Muscle layer of colon (tissue), 2 donors: ENCODE results near the gene ATP5PD.
"Not testable (repeated sequence)": the region's sequence is repeated elsewhere in the genome, so short reads cannot be mapped to it uniquely, and the experiment has no call there.

Source experiments
- H3K27ac ChIP-seq: one replicate; pipeline ENCODE4 v1.7.0; 2013; ENCODE audit warnings: low read depth, mild to moderate bottlenecking, low read length, moderate library complexity
- H3K27me3 ChIP-seq, 2 donors: one replicate each; pipeline ENCODE4 v1.7.0; 2013; ENCODE audit warnings: low read length in 2 of 2, mild to moderate bottlenecking in 2 of 2; ENCODE audit not compliant: insufficient read depth in 2 of 2, control insufficient read depth in 1 of 2
- H3K36me3 ChIP-seq: one replicate; pipeline ENCODE4 v1.7.0; 2013; ENCODE audit warnings: mild to moderate bottlenecking, low read length; ENCODE audit not compliant: insufficient read depth
- H3K4me1 ChIP-seq: one replicate; pipeline ENCODE4 v1.7.0; 2013; ENCODE audit warnings: mild to moderate bottlenecking, low read length; ENCODE audit not compliant: insufficient read depth
- H3K4me3 ChIP-seq, 2 donors: one replicate each; pipeline ENCODE4 v1.7.0; 2013; ENCODE audit warnings: low read length in 2 of 2, low read depth in 1 of 2, mild to moderate bottlenecking in 1 of 2, moderate library complexity in 1 of 2
- H3K9ac ChIP-seq: one replicate; pipeline ENCODE4 v1.7.0; 2013; ENCODE audit warnings: low read length
- H3K9me3 ChIP-seq: one replicate; pipeline ENCODE4 v1.7.0; 2013; ENCODE audit warnings: mild to moderate bottlenecking, low read length
- donor health status: abdominal sarcoma.
- donor health status: Adenocarcinoma of cecum.

ATP5PD gene

DNA sequence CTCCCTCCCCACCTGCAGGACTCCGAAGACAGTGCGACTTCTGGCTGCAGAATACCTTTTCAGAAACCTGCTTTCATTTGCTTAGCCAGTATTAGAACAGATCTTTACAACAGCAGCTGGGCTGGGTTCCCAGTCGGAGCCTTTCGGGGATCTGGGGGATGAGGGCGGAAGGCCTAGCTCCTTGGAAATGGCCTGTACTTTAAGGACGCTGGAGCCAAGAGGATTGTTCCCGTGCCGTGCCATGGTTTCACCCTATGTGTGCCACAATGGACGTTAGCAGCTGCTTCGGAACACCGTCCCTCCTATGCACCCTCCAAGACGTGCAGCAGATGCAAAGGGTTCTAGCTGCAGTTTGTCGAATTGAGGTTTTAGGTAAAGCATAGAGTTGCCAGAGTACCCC, 16.4 kb upstream of the ATP5PD start:
- Histone ChIP-seq H3K27me3 (no peaks in the 10 kb centered on the region), H3K9ac (no peak overlapping the region), H3K36me3 (peaks cover 48% of the 10 kb centered on the region), H3K9me3 (no peaks in the 10 kb centered on the region), H3K4me1 (peaks cover 13% of the 10 kb centered on the region), H3K4me3 (no peak overlapping the region), H3K27ac (no peak overlapping the region)

DNA sequence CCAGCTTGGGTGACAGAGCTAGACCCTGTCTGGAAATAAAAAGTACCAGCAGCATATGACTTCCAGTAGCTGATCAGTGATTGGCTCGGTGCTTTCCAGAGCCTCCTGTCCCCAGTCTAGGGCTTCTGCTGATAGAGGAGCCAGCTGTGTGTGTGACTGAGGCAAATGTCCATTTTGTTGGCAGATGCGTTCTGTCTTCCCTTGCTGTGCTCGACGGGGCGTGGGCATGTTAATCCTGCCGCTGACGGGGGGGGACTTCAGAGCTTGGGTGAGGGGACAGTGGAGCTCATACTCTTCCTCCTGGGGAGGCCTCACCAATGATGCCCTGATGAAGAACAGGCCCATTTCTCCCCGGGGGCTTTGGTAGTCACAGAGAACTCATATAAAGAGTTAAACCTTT, 14.8 kb upstream of the ATP5PD start:
- H3K4me3 ChIP-seq: no peak overlapping the region
- H3K36me3 ChIP-seq: peaks cover 48% of the 10 kb centered on the region
- H3K9me3 ChIP-seq: no peaks in the 10 kb centered on the region
- no peak overlapping the region for H3K27ac ChIP-seq
- H3K27me3 ChIP-seq: no peaks in the 10 kb centered on the region
- H3K4me1 ChIP-seq: peaks cover 13% of the 10 kb centered on the region
- H3K9ac ChIP-seq: no peak overlapping the region

- H3K4me3 ChIP-seq: no peak overlapping the region
- H3K9me3 ChIP-seq: no peaks in the 10 kb centered on the region
- H3K9ac ChIP-seq: no peak overlapping the region
- peaks cover 13% of the 10 kb centered on the region for H3K4me1 ChIP-seq
- peaks cover 48% of the 10 kb centered on the region for H3K36me3 ChIP-seq
- no peak overlapping the region for H3K27ac ChIP-seq
- no peaks in the 10 kb centered on the region for H3K27me3 ChIP-seq
Observed at GRCh38 chr17:75061055-75061438, 14.3 kb upstream of the ATP5PD start.

GRCh38 chr17:75060434-75061054, 13.8 kb upstream of the ATP5PD start:
- Histone ChIP-seq H3K36me3 (peaks cover 48% of the 10 kb centered on the region), H3K9ac (no peak overlapping the region), H3K27ac (peak overlapping the region; percentile 46), H3K4me3 (no peak overlapping the region), H3K27me3 (no peaks in the 10 kb centered on the region), H3K4me1 (peaks cover 13% of the 10 kb centered on the region), H3K9me3 (no peaks in the 10 kb centered on the region)

DNA sequence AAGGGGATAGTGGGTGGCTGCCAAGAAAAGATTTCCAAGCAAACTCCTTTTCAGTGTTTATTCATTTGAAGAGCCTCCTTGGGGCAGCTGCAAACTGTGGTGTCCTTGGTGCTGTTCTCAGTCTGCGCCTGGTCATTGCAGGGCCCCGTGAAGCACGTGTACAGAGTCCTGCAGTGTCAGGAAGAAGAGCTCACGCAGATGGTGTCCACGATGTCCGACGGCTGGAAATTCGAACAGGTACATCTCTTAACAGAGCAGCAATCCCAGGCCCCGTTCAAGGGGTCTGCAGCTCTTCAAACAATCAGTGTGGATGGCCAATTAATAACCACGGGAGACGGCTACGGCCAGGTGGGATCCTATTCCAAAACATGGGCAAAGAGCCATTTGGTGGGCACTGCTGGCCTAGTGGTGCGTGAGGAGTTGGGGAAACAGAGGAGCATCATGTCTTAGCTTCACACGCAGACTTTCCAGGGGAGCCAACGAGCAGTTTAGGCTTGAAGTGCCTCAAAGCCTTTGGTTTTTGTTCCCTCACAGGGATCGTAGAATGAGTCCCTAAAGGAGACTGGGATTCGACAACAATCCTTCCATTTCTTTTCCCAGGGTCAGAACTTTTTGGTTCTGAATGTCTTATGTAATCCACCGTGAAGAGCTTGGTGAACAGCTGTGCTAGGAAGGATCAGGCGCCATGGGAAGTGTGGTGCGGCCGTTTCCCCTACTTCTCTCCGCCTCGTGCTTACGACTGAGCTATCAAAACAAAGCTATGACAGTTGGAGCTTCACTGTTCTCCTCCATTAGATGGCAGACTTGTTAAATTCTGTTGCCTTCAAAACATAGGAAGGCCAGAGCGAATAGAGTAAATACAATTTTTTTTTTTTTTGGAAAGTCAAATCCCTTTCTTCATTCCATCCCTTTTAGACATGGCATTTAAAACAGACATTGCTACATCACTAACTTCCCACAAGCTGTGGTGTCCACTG, 12.9 kb upstream of the ATP5PD start:
- H3K27ac ChIP-seq: peak overlapping the region; percentile 2
- no peaks in the 10 kb centered on the region for H3K9me3 ChIP-seq
- H3K4me3 ChIP-seq: no peak overlapping the region
- no peaks in the 10 kb centered on the region for H3K27me3 ChIP-seq
- peaks cover 40% of the 10 kb centered on the region for H3K36me3 ChIP-seq
- peak overlapping the region; percentile 30 for H3K9ac ChIP-seq
- peaks cover 13% of the 10 kb centered on the region for H3K4me1 ChIP-seq

DNA sequence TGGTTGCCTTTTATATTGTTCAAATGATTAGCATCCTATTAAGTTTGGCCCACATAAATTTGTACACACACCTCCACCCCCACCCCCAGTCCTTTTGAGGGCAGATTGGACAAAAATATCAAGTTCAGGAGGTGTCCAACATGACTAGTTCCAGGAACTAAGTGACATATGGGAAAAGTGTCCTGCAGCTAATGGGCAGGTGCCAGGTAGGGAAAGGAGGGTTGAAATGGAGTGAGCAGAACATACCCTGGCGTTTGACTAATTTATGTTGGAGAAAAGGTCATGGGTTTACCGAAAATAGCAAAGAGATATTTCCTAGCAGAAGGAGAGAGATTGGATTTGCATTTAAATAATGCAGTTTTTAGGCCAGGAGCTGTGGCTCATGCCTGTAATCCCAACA, 5.2 kb upstream of the ATP5PD start:
- H3K4me3 ChIP-seq: no peak overlapping the region
- peaks cover 16% of the 10 kb centered on the region for H3K4me1 ChIP-seq
- H3K36me3 ChIP-seq: peaks cover 12% of the 10 kb centered on the region
- H3K27me3 ChIP-seq: no peaks in the 10 kb centered on the region
- H3K9me3 ChIP-seq: no peaks in the 10 kb centered on the region
- H3K9ac ChIP-seq: no peak overlapping the region
- no peak overlapping the region for H3K27ac ChIP-seq

GRCh38 chr17:75049706-75050105, 2.9 kb upstream of the ATP5PD start:
- H3K27ac ChIP-seq: no peak overlapping the region
- H3K27me3 ChIP-seq: no peaks in the 10 kb centered on the region
- H3K36me3 ChIP-seq: peaks cover 12% of the 10 kb centered on the region
- no peak overlapping the region for H3K9ac ChIP-seq
- peaks cover 16% of the 10 kb centered on the region for H3K4me1 ChIP-seq
- no peaks in the 10 kb centered on the region for H3K9me3 ChIP-seq
- no peak overlapping the region for H3K4me3 ChIP-seq

DNA sequence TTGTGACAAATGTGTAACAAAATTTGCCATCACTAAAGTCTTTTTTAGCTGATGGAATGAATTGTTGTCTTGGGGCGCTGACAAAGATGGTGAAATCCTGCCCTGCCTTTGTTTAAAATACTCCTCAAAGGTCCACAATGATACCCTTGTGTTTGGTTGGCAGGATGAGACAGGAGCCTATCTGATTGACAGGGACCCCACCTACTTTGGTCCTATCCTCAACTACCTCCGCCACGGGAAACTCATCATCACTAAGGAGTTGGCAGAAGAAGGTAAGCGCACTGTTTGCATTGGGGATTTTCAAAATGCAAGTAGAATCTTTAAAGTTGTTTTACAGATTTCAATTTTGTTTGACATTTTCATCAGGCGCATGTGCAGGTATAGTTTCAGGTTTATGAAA, 2.3 kb upstream of the ATP5PD start:
- H3K4me3 ChIP-seq: no peak overlapping the region
- peaks cover 16% of the 10 kb centered on the region for H3K4me1 ChIP-seq
- H3K36me3 ChIP-seq: peaks cover 10% of the 10 kb centered on the region
- H3K9ac ChIP-seq: no peak overlapping the region
- H3K27me3 ChIP-seq: no peaks in the 10 kb centered on the region
- peak overlapping the region; percentile 93 for H3K27ac ChIP-seq
- no peaks in the 10 kb centered on the region for H3K9me3 ChIP-seq

- peak overlapping the region; percentile 35 for H3K9ac ChIP-seq
Observed at GRCh38 chr17:75048249-75048878, 1.6 kb upstream of the ATP5PD start.

GRCh38 chr17:75047398-75048098, 779 bp upstream of the ATP5PD start:
- H3K4me1 ChIP-seq: peaks cover 16% of the 10 kb centered on the region
- no peaks in the 10 kb centered on the region for H3K9me3 ChIP-seq
- H3K4me3 ChIP-seq: peak overlapping the region; percentile 73 to 83
- H3K9ac ChIP-seq: peak overlapping the region; percentile 35
- H3K27me3 ChIP-seq: no peaks in the 10 kb centered on the region
- no peaks in the 10 kb centered on the region for H3K36me3 ChIP-seq
- H3K27ac ChIP-seq: peak overlapping the region; percentile 93

More at GRCh38 chr17:75048249-75048878, 1.6 kb upstream of the ATP5PD start:
- Histone ChIP-seq H3K9me3 (no peaks in the 10 kb centered on the region), H3K4me1 (peaks cover 16% of the 10 kb centered on the region), H3K36me3 (peaks cover 5% of the 10 kb centered on the region), H3K4me3 (peak overlapping the region; percentile 73 to 83), H3K27ac (peak overlapping the region; percentile 93), H3K27me3 (no peaks in the 10 kb centered on the region)

- H3K27me3 ChIP-seq, H3K9me3 ChIP-seq: not testable (repeated sequence)
- peaks cover 14% of the 10 kb centered on the region for H3K36me3 ChIP-seq
- H3K9ac ChIP-seq: peak overlapping the region; percentile 82
- H3K4me1 ChIP-seq: peaks cover 16% of the 10 kb centered on the region
- peak overlapping the region; percentile 80 to 93 for H3K4me3 ChIP-seq
- peak overlapping the region; percentile 97 for H3K27ac ChIP-seq
Observed at GRCh38 chr17:75045946-75046406, 793 bp downstream of the ATP5PD start.
